Measurements from ENCODE around the gene LRIG2.

Gene LRIG2

DNA sequence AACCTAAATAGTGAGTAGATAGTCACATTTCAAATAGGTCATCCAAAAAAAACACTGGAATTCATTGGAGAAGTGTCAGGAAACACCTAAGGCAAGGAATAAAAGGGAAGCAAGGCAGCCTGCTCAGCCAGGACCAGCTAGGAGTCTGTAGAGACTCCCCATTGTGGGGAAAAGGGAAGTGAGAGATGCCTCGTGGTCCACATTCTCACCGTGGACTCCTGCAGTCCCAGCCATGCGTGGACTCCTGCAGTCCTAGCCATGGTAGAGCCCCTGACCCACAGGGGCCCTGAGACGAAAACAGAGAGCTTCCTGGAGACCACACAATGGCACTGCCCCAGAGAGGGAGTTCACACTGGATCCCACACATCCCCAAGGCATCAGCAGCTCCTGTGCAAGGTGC, 97.5 kb downstream of the LRIG2 start:
- no peaks in the 10 kb centered on the region for H3K27me3 ChIP-seq (ENCODE audit: control insufficient read depth, insufficient read depth, low read length)
- H3K9ac ChIP-seq (ENCODE audit: low read depth, low read length), result no peak overlapping the region
- H3K4me1 ChIP-seq (ENCODE audit: control insufficient read depth, insufficient read depth, low read length), result no peaks in the 10 kb centered on the region
- no peak overlapping the region for H3K4me3 ChIP-seq (ENCODE audit: low read depth, low read length)
- H3K9me3 ChIP-seq (ENCODE audit: control insufficient read depth, insufficient read depth, low read length), result peaks cover 12% of the 10 kb centered on the region
- H3K27ac ChIP-seq (ENCODE audit: low read depth, low read length), result no peak overlapping the region
- no peaks in the 10 kb centered on the region for H3K36me3 ChIP-seq (ENCODE audit: control insufficient read depth, insufficient read depth, low read length)

DNA sequence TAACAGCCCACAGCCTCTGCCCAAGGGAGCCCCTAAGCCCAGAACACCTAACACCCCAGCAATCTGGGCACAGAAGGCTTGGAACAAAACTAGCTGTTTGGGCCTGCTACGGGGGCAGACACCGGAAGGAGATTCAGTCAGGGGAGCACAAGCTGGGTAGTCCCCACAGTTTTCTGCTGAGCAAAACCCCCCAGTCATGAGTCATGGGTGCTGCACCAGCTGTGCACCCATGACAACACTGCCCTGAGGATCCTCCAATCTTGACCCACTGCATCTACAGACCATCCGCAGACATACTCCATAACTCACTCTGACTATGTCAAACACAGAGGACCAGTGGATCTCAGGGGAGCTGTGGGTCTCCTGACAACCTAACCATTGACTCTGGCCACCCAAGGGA, 105.1 kb downstream of the LRIG2 start:
- Histone ChIP-seq H3K9ac (ENCODE audit: low read depth, low read length) (no peak overlapping the region), H3K36me3 (ENCODE audit: control insufficient read depth, insufficient read depth, low read length) (no peaks in the 10 kb centered on the region), H3K4me1 (ENCODE audit: control insufficient read depth, insufficient read depth, low read length) (no peaks in the 10 kb centered on the region), H3K4me3 (ENCODE audit: low read depth, low read length) (no peak overlapping the region), H3K27ac (ENCODE audit: low read depth, low read length) (no peak overlapping the region), H3K27me3 (ENCODE audit: control insufficient read depth, insufficient read depth, low read length) (no peaks in the 10 kb centered on the region), H3K9me3 (ENCODE audit: control insufficient read depth, insufficient read depth, low read length) (peaks cover 8% of the 10 kb centered on the region)

DNA sequence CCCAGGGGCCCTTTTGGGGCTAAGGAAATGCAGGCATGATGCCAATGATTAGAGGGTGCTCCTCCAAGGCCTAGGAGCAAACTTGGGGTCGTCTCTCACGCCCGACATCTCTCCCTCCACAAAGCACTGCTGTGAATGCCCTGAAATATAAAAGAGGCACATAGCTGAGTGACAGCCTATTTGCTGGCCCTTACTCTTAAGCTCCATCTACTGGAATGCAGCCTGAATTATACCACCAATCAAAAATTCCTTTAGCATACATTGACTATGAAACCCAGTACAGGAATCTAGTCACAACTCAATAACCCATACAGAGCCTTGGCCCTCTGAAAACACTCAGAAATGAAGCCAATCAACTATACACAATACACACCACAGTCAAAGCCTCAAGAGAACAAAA, 105.5 kb downstream of the LRIG2 start:
- Histone ChIP-seq H3K4me3 (ENCODE audit: low read depth, low read length) (no peak overlapping the region), H3K27ac (ENCODE audit: low read depth, low read length) (no peak overlapping the region), H3K9ac (ENCODE audit: low read depth, low read length) (no peak overlapping the region), H3K4me1 (ENCODE audit: control insufficient read depth, insufficient read depth, low read length) (no peaks in the 10 kb centered on the region), H3K9me3 (ENCODE audit: control insufficient read depth, insufficient read depth, low read length) (peaks cover 6% of the 10 kb centered on the region), H3K27me3 (ENCODE audit: control insufficient read depth, insufficient read depth, low read length) (no peaks in the 10 kb centered on the region), H3K36me3 (ENCODE audit: control insufficient read depth, insufficient read depth, low read length) (no peaks in the 10 kb centered on the region)

Measured in HUES48 (cell line).